Measurements from ENCODE around the gene BRIX1. TPM values are rescaled to one million over a fixed set of nuclear protein-coding genes. Genes with fewer than 3 reads are reported as not detected.

Gene BRIX1
- total and polyA plus RNA-seq, 9 of the 15 experiments (the other 6 are each of a cell fraction or from before 2014, with no cell fraction given), result 115 to 193 (median 159) TPM

GRCh38 chr5:34914671-34915138, 806 bp upstream of the BRIX1 start (continued):
- TF ChIP-seq MXI1 (IDR thresholded peaks at IDR 0.05; ENCODE audit: low read depth, low read length), result peak; percentile 51; the same call in 1 of the 2 replicates
- 0 out of 2 replicates have a peak, but pooled peaks have one; percentile 18 for TF ChIP-seq ZNF12 (CRISPR knock-in tag; IDR thresholded peaks at IDR 0.05)
- TF ChIP-seq GATAD2A (IDR thresholded peaks at IDR 0.05), result no peak
- peak; percentile 8; the same call in 1 of the 2 replicates for TF ChIP-seq CBX5 (IDR thresholded peaks at IDR 0.05; ENCODE audit: borderline replicate concordance, low read depth)
- TF ChIP-seq TEAD1 (CRISPR knock-in tag; IDR thresholded peaks at IDR 0.05), result 0 out of 4 replicates have a peak, but pooled peaks of 1 of the 2 experiments have one; percentile 13
- TF ChIP-seq MYBL2 (IDR thresholded peaks at IDR 0.05; ENCODE audit: low read depth), result no peak
- TF ChIP-seq MYBL2 (CRISPR knock-in tag; IDR thresholded peaks at IDR 0.05; ENCODE audit: borderline replicate concordance), result no peak
- no peak for TF ChIP-seq FIP1L1 (IDR thresholded peaks at IDR 0.05; ENCODE audit: low read depth, low read length, poor library complexity, severe bottlenecking)
- no peak; the same call in 1 of the 2 replicates for TF ChIP-seq ZNF24 (IDR thresholded peaks at IDR 0.05)
- TF ChIP-seq ZNF444 (CRISPR knock-in tag; IDR thresholded peaks at IDR 0.05), result no peak
- no peak for TF ChIP-seq ZNF609 (CRISPR knock-in tag; IDR thresholded peaks at IDR 0.05; ENCODE audit: borderline replicate concordance)
- peak; percentile 2; the same call in 1 of the 2 replicates for TF ChIP-seq CBFA2T3 (IDR thresholded peaks at IDR 0.05)
- TF ChIP-seq THAP7 (CRISPR knock-in tag; IDR thresholded peaks at IDR 0.05), result no peak
- TF ChIP-seq AFF1 (IDR thresholded peaks at IDR 0.05; ENCODE audit: low read depth in 1 of 2, partially characterized antibody in 2 of 2), result no peak
- no peak for TF ChIP-seq COPS2 (conservative IDR thresholded peaks at IDR 0.05)
- peak; percentile 36; the same call in 1 of the 2 replicates for TF ChIP-seq DPF2 (IDR thresholded peaks at IDR 0.05)
- no peak for TF ChIP-seq ZNF239 (CRISPR knock-in tag; IDR thresholded peaks at IDR 0.05)
- TF ChIP-seq CHAMP1 (IDR thresholded peaks at IDR 0.05), result 0 out of 2 replicates have a peak, but pooled peaks have one; percentile 12

Data from K562 (cell line).